PFSK-1 (cell line): ENCODE data around the gene AP3B1.

Source experiments
- REST ChIP-seq, 2 experiments: IDR thresholded peaks; 2 replicates each; pipeline versions ENCODE4 v1.6.1 to v1.8.0; 2011 to 2012; ENCODE audit warnings: low read depth in 2 of 2, low read length in 2 of 2, control low read depth in 1 of 2, inconsistent platforms in 1 of 2, mild to moderate bottlenecking in 1 of 2, moderate library complexity in 1 of 2; ENCODE audit not compliant: insufficient read depth in 1 of 2
- SIN3A ChIP-seq: IDR thresholded peaks from 2 replicates; pipeline ENCODE4 v1.6.1; 2012; ENCODE audit warnings: mild to moderate bottlenecking, low read length, moderate library complexity, borderline replicate concordance; ENCODE audit not compliant: insufficient read depth

DNA sequence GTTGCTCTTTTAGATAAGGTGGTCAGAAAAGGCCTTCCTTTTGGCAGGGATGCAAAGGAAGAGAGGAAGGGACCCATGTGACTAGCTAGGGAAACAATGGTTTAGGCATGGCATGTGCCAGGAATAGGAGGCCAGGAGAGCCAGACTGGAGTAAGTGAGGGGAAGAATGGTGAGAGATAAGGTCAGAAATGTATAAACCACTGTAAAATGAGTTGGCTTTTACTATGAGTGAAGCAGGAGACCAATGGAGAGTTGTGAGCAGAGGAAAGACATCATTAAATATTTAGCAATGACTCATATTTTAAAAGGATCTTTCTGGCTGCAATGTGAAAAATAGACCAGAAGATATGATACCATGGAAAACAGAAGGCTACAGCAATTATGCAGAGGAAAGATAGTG is 50.9 kb downstream of the AP3B1 start:
- TF ChIP-seq SIN3A (no peak), REST (IDR thresholded peaks at IDR 0.05; ENCODE audit: insufficient read depth in 1 of 2, low read depth in 2 of 2, low read length in 2 of 2) (no peak)
